HCT116 (cell line): Measurements from ENCODE around the gene NFIC. TPM values are rescaled to one million over a fixed set of nuclear protein-coding genes. Genes with fewer than 3 reads are reported as not detected.

Source experiments
- ATAC-seq: fragments of 200-7000 bp; cut with Tn5 transposase; 2 replicates; pipeline ENCODE4 v1.9.1; 2020; ENCODE audit warnings: mild to moderate bottlenecking, moderate library complexity
- BruUV-seq: library from RNA; stranded (reverse); fragments of 400-500 nt; replicated peaks from 2 replicates; lab custom pipeline; 2021; lab: Mats Ljungman, UMichigan
- CTCF ChIA-PET: fragments of 300-600 bp; sonication (Branson Sonifier 250); formaldehyde crosslinking; loops from one replicate; lab custom pipeline; 2021; ENCODE audit warnings: antibody characterized with exemption; lab: Charles Lee
- POLR2A ChIA-PET: fragments of 300-600, 350-600 bp; sonication (Branson Sonifier 250); formaldehyde crosslinking; loops from one replicate; lab custom pipeline; 2021; ENCODE audit warnings: antibody characterized with exemption; lab: Charles Lee
- RAD21 ChIA-PET, 2 experiments: fragments of 300-600 bp; sonication (Branson Sonifier 250); formaldehyde crosslinking; loops; one replicate each; lab custom pipeline; 2023; ENCODE audit warnings: low total read pairs in 2 of 2; ENCODE audit not compliant: uncharacterized antibody in 2 of 2, unreplicated experiment in 2 of 2, low non-redundant PET in 1 of 2; lab: Charles Lee
- DNase-seq: peaks from one replicate; pipeline ENCODE4 v3.0.0-alpha.2; 2010; ENCODE audit warnings: low read depth, low spot score
- H2AFZ ChIP-seq: fragments of 200-600 bp; shearing (Covaris generic), sonication (generic); 2 replicates; pipeline ENCODE4 v1.6.1; 2017; ENCODE audit warnings: low read depth, mixed run types, mixed read lengths, antibody characterized with exemption, low read length; ENCODE audit not compliant: poor library complexity, severe bottlenecking
- H3K27ac ChIP-seq: 2 replicates; pipeline ENCODE4 v1.5.1; 2012; ENCODE audit warnings: low read depth, low read length
- H3K27me3 ChIP-seq: fragments of 200-600 bp; sonication (generic); 2 replicates; pipeline ENCODE4 v1.6.1; 2016; ENCODE audit warnings: mixed run types, low read length, mixed read lengths; ENCODE audit not compliant: insufficient read depth
- H3K36me3 ChIP-seq, 2 experiments: fragments of 200-500 bp in 1 of 2; fragments of 200-600 bp in 1 of 2; sonication (Bioruptor generic) in 1 of 2; sonication (generic) in 1 of 2; 2 replicates each; pipeline versions ENCODE4 v1.5.1 to v1.6.1; 2014 to 2016; ENCODE audit warnings: low read length in 2 of 2, inconsistent platforms in 1 of 2, mixed read lengths in 1 of 2, mixed run types in 1 of 2; ENCODE audit not compliant: insufficient read depth in 2 of 2, control insufficient read depth in 1 of 2
- H3K4me1 ChIP-seq, 2 experiments: fragments of 200-600 bp in 1 of 2; sonication (generic) in 1 of 2; 2 replicates each; pipeline versions ENCODE4 v1.5.1 to v1.6.1; 2012 to 2017; ENCODE audit warnings: low read length in 2 of 2, inconsistent platforms in 1 of 2, mild to moderate bottlenecking in 1 of 2, mixed read lengths in 1 of 2, mixed run types in 1 of 2, moderate library complexity in 1 of 2; ENCODE audit not compliant: insufficient read depth in 2 of 2, control insufficient read depth in 1 of 2
- H3K4me2 ChIP-seq: fragments of 200-600 bp; sonication (generic); 2 replicates; pipeline ENCODE4 v1.6.1; 2017; ENCODE audit warnings: mixed run types, low read length, mixed read lengths
- H3K4me3 ChIP-seq, 2 experiments: fragments of 200-600 bp in 1 of 2; sonication (generic) in 1 of 2; replicated peaks in 1 of 2; 2 replicates each; pipeline ENCODE4 v1.5.1; 2011 to 2016; ENCODE audit warnings: low read length in 2 of 2, control low read depth in 1 of 2, low read depth in 1 of 2, mild to moderate bottlenecking in 1 of 2, mixed read lengths in 1 of 2, mixed run types in 1 of 2
- H3K79me2 ChIP-seq: fragments of 200-600 bp; sonication (generic); 2 replicates; pipeline ENCODE4 v1.6.1; 2017; ENCODE audit warnings: mild to moderate bottlenecking, mixed run types, low read length, moderate library complexity, mixed read lengths; ENCODE audit not compliant: insufficient read depth
- H3K9ac ChIP-seq: fragments of 200-600 bp; sonication (generic); 2 replicates; pipeline ENCODE4 v1.6.1; 2016; ENCODE audit warnings: low read length, mixed read lengths
- H3K9me2 ChIP-seq: fragments of 200-600 bp; sonication (generic), shearing (Covaris generic); 2 replicates; pipeline ENCODE4 v1.6.1; 2017; ENCODE audit warnings: mixed run types, mild to moderate bottlenecking, moderate library complexity; ENCODE audit not compliant: insufficient read depth
- H3K9me3 ChIP-seq, 2 experiments: fragments of 200-500 bp in 1 of 2; fragments of 200-600 bp in 1 of 2; sonication (Bioruptor generic) in 1 of 2; sonication (generic) in 1 of 2; 2 replicates each; pipeline ENCODE4 v1.6.1; 2014 to 2017; ENCODE audit warnings: low read length in 2 of 2, mixed read lengths in 2 of 2, inconsistent platforms in 1 of 2, low read depth in 1 of 2, mild to moderate bottlenecking in 1 of 2, mixed run types in 1 of 2, moderate library complexity in 1 of 2; ENCODE audit not compliant: control insufficient read depth in 1 of 2, insufficient read depth in 1 of 2
- H4K20me1 ChIP-seq: fragments of 200-600 bp; sonication (generic), shearing (Covaris generic); 2 replicates; pipeline ENCODE4 v1.6.1; 2017; ENCODE audit warnings: mixed run types, mild to moderate bottlenecking, moderate library complexity; ENCODE audit not compliant: insufficient read depth
- EGR1 ChIP-seq: IDR thresholded peaks from 2 replicates; pipeline ENCODE4 v1.6.1; 2012; ENCODE audit warnings: low read depth
- EZH2 ChIP-seq: fragments of 200-600 bp; sonication (generic); IDR thresholded peaks from 2 replicates; pipeline ENCODE4 v1.6.1; 2017; ENCODE audit warnings: antibody characterized with exemption, mixed run types
- EZH2phosphoT487 ChIP-seq: fragments of 200-600 bp; IDR thresholded peaks from 2 replicates; pipeline ENCODE4 v1.6.1; 2018; ENCODE audit warnings: antibody characterized with exemption, borderline replicate concordance
- POLR2A ChIP-seq: IDR thresholded peaks from 2 replicates; pipeline ENCODE4 v1.7.0; 2011; ENCODE audit warnings: borderline replicate concordance; ENCODE audit not compliant: insufficient read depth, insufficient read length; ENCODE audit errors: extremely low read depth
- RAD21 ChIP-seq: IDR thresholded peaks from 2 replicates; pipeline ENCODE4 v1.6.1; 2012; ENCODE audit warnings: low read depth, mild to moderate bottlenecking
- SIN3A ChIP-seq: IDR thresholded peaks from 2 replicates; pipeline ENCODE4 v1.6.1; 2012; ENCODE audit warnings: low read depth
- YY1 ChIP-seq: IDR thresholded peaks from 2 replicates; pipeline ENCODE4 v1.6.1; 2011; ENCODE audit warnings: low read length, low read depth, moderate library complexity, mild to moderate bottlenecking; ENCODE audit not compliant: insufficient replicate concordance; ENCODE audit errors: extremely low read depth
- ZFX ChIP-seq: fragments of 450-650 bp; IDR thresholded peaks from 2 replicates; pipeline ENCODE4 v1.6.1; 2017
- ZNF274 ChIP-seq: fragments of 200-500 bp; sonication (Bioruptor generic); IDR thresholded peaks from 2 replicates; pipeline ENCODE4 v1.6.1; 2014; ENCODE audit warnings: mild to moderate bottlenecking, low read depth, low read length, inconsistent platforms
- intact Hi-C: fragments of 100-400 bp; cut with micrococcal nuclease; formaldehyde crosslinking; loops from 2 replicates; pipeline ENCODE4 v1.10.0; 2022
- total RNA-seq: library from RNA; stranded (reverse); gene quantifications from one replicate; pipeline ENCODE4 v1.2.1, GENCODE V29; 2021; ENCODE audit not compliant: unreplicated experiment
- TF ChIP-seq, protein P1 (sequence below): IDR thresholded peaks from 2 replicates; pipeline ENCODE4 v1.6.1; 2012; ENCODE audit warnings: low read depth

The NFIC gene
- total RNA-seq, 1 experiment from 2014 or later = 116 TPM

GRCh38 chr19:3351702-3352447, 14.5 kb upstream of the NFIC start:
- no peak for ATAC-seq
- CTCF ChIA-PET = no interaction called here

More at GRCh38 chr19:3351702-3352447, 14.5 kb upstream of the NFIC start:
- POLR2A ChIA-PET = no interaction called here
- intact Hi-C loops = no loop called here
- H3K27ac ChIP-seq = no peak overlapping the region
- H3K4me3 ChIP-seq = no peak overlapping the region
- no peaks in the 10 kb centered on the region for H3K9me2 ChIP-seq
- RAD21 ChIA-PET = no interaction called here
- H3K9me3 ChIP-seq = no peaks in the 10 kb centered on the region
- no TSS peak for BruUV-seq
- TF ChIP-seq EGR1 (no peak), EZH2 (no peak), RAD21 (no peak), SIN3A (no peak), ZNF274 (no peak), POLR2A (no peak), YY1 (no peak), EZH2phosphoT487 (no peak), ZFX (no peak)
- TF ChIP-seq, protein P1, sequence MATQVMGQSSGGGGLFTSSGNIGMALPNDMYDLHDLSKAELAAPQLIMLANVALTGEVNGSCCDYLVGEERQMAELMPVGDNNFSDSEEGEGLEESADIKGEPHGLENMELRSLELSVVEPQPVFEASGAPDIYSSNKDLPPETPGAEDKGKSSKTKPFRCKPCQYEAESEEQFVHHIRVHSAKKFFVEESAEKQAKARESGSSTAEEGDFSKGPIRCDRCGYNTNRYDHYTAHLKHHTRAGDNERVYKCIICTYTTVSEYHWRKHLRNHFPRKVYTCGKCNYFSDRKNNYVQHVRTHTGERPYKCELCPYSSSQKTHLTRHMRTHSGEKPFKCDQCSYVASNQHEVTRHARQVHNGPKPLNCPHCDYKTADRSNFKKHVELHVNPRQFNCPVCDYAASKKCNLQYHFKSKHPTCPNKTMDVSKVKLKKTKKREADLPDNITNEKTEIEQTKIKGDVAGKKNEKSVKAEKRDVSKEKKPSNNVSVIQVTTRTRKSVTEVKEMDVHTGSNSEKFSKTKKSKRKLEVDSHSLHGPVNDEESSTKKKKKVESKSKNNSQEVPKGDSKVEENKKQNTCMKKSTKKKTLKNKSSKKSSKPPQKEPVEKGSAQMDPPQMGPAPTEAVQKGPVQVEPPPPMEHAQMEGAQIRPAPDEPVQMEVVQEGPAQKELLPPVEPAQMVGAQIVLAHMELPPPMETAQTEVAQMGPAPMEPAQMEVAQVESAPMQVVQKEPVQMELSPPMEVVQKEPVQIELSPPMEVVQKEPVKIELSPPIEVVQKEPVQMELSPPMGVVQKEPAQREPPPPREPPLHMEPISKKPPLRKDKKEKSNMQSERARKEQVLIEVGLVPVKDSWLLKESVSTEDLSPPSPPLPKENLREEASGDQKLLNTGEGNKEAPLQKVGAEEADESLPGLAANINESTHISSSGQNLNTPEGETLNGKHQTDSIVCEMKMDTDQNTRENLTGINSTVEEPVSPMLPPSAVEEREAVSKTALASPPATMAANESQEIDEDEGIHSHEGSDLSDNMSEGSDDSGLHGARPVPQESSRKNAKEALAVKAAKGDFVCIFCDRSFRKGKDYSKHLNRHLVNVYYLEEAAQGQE = no peak
- no peaks in the 10 kb centered on the region for H3K36me3 ChIP-seq
- no peak overlapping the region for H2AFZ ChIP-seq
- H3K4me2 ChIP-seq = no peak overlapping the region
- no peak for DNase-seq
- H3K4me1 ChIP-seq = peaks cover 7 to 14% of the 10 kb centered on the region in 2 experiments
- H3K27me3 ChIP-seq = no peaks in the 10 kb centered on the region
- H3K79me2 ChIP-seq = no peaks in the 10 kb centered on the region
- H3K9ac ChIP-seq = no peak overlapping the region
- H4K20me1 ChIP-seq = no peaks in the 10 kb centered on the region
